Mesenteric fat pad (tissue), 1 donor: Measurements from ENCODE around the gene PLA2G4E. TPM values are rescaled to one million over a fixed set of nuclear protein-coding genes. Genes with fewer than 3 reads are reported as not detected.

Source experiments
- DNase-seq: peaks from one replicate; pipeline ENCODE4 v3.0.0-alpha.2; 2020; ENCODE audit warnings: low spot score
- total RNA-seq: library from RNA; stranded (reverse); fragmentation: NEBNext Ultra II Directional; extraction: Animal tissue kit (Norgen Biotek cat#: 25700); gene quantifications from one replicate; pipeline ENCODE4 v1.2.1, GENCODE V29; 2021
- donor health status: DM: yes; HTN: yes; CAD: no.

The PLA2G4E gene
- total RNA-seq, 1 donor from 2014 or later = not detected

DNA sequence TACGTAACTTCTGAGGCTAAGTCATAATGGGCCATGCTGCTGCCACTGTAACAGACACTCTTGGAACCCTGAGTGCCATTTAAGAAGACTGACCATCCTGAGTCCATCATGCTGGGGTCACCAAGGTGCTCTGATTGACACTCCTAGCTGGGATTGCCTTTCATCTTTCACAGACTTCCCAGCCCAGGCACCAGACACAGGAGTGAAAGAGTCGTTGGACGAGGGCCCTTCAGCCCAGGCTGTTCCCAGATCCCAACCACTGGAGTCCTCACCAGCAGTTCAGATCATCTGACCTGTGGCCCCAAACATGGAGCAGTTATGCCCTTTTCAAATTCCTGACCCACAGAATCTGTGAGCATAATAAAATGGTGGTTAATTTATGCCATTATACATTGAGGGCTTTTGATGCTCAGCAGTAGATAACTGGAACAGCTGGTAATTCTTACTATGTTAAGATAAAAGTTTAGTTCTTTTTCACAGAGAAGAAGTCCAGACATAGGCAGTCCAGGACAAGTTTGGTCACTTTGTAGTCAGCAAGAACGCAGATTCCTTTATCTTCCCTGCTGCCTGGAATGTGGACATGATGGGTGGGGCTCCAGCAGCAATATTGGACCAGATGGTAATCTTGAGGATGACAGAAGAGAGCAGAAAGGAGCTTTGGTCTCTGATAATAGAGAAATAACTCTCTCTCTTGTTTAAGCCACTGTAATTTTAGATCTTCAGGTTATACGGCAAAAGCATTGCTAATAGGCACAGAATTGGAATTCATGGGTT lies 41.2 kb downstream of the PLA2G4E start:
- DNase-seq = peak; percentile 35

DNA sequence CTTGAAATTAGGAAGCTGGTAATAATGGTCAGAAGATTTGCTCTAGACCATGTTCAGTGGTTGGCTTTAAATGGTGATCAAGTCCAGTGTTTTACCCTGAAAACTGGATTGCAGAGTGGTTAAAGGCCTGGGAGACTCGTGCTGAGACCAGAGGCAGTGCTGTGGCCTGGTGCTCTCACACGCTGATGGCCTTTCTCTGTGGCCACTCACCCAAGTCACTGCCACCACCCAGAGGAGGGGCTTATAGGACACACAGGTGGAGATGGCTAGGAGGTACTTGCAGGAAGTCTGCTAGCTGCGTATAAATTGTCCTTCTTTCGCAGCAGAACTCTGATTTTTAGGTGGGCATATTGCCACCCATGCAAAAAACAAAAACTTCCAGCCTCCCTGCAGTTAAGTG lies 42.3 kb downstream of the PLA2G4E start:
- peak; percentile 43 for DNase-seq

DNA sequence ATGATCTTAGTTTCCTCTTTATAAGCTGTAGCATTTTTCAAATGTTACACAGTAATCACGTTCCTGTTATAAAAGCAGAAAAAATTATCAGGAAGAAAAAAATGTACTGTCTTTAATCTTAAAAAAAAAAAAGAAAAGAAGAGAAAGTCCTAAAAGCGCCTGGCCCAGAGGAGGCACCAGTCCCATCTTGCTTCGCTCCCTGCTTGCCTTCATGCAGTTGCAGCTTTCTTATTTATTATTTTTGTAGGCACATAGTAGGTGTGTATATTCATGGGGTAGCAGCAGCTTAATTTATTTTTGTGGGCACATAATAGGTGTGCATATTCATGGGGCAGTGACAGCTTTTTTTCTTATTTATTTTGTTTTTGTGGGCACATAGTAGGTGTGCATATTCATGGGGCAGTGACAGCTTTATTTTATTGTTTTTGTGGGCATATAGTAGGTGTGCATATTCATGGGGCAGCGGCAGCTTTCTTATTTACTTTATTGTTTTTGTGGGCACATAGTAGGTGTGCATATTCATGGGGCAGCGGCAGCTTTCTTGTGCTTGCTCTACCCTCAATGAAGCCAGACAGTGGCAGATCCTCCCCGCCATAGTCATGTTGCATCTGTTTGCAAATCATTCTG lies 43.0 kb downstream of the PLA2G4E start:
- peak; percentile 8 for DNase-seq

DNA sequence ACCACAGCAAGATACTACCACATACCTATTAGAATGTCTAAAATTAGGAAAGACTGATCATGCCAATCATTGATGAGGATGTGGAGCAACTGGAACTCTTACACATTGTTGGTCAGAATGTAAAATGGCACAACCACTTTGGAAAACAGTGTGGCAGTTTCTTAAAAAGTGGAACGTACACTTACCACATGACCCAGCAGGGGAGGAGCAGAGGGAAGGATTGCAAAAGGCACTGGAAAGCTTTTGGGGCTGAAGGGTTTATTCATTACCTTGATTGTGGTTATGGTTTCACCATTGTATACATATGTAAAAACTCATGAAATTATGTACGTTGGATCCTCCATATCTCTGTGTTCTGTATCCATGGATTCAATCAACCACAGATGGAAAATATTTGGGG lies 45.2 kb downstream of the PLA2G4E start:
- no peak for DNase-seq

DNA sequence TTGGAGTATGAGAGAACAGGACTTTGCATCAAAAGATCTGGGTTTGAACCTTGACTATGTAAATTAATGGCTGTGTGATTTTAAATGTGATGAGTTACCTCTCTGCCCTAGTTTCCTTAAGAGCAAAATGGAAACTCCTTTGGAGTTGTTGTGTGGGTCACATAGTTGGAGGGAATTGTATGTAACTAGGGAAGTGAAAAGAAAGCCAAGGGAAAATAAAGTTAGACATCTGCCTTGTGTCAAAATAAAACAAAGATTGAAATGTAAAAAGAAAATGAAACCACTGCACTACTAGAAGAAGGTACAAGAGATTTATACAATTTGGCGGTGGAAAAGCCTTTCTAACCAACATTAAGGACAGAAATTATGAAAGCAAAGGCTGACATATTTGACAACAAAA lies 46.8 kb downstream of the PLA2G4E start:
- DNase-seq = no peak

DNA sequence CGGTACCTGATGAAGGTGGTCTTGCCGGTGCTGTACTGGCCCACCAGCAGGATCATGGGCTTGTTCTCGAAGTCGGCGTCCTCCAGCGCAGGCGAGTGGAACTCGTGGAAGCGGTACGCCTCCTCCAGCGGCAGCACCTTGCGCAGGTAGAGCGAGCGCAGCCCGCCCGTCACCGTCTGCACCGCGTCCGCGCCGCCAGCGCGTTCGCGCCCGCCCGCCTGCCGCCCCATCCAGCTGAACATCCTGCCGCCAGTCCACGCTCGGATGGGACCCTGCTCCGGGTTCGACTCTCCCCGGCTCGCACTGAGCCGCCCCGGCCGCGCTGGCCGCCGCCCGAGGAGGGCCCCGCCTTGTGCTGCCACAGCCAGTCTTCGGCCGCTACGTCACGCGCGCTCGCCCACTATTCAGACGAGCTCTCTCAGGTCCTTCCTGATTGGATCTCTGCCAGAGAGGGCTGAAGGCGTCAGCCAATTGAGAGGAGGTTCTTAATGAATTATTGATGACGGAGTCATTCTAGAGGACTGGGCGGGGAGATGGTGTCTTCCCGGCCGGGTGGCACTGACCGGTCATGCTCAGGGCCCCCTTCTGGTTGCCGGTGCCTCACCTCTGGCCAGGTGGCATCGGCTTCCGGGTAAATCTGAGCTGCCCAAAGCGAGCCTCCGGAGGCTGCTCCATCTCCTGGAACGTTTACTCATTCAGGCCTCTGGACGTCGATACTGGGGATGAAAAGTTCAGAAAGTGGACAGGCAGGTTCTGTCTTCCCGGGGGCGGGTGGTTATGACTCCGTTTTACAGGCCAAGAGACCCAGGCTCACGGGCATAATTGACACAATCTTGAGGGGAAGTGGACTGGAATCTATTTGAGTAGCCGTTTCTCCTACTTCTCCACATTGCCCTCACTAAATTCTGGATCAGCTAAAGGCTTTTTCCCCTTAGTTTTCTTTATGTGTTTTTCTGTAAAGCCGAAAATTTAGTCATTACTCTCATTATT lies 48.3 kb downstream of the PLA2G4E start, which contains the start of gene EHD4:
TSS of gene EHD4 (minus strand) at position 305 of the 990 bp plus-strand sequence. CDS start at position 242, 63 bp downstream.
- peak; percentile 99 for DNase-seq

DNA sequence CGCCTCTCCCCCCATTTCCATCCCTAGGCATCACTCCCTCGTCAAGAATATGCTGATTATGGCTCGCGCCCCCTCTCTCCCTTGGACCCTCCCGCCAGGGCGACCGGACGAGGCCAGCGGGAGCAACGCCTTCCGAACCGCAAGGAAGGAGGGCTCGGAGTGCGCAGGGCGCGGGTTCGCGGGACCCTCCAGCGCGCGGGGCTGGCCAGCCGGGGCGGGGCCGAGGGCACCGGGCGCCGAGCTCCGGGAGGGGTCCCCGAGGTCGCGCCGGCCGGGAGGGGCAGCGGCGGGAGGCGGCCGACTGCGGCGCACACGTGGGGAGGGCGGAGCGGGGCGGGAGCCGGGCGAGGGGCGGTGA lies 49.0 kb downstream of the PLA2G4E start:
- peak; percentile 89 for DNase-seq

DNA sequence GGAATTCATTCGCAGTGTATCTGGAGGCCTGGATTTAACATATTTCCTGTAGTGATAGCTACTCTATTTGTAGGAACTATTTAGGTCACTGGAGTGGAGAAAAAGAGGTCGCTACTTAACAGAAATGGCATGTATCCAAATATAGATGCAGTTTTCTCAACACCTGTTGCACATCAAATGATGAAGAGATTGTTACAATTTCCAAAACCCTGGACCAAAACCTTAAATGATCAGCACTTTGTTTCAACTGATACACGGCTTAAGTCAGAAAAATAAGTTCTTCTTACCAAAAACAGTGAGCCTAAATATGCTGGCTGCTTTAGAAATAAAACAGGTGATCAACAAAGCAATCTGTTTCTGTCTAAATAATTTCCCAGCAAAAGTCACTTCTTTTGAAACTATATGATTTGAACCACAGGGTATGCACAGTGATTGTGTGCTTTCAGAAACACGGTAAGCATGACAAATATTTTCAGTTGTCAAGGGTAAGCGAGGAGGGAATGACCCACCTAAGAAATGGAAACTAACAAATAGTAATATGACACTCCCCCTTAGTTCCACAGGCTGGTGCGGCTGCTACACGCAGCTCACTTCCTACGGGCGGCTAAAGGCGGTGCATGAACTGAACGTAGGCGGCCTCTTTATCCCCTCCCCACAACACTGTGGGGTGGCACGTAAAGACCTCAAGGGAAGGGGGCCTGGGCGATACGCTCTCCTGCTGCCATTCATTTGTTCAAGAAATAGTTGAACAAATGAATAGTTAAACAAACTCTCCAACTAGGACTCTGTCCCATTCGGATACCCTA lies 49.5 kb downstream of the PLA2G4E start:
- DNase-seq = peak; percentile 90

DNA sequence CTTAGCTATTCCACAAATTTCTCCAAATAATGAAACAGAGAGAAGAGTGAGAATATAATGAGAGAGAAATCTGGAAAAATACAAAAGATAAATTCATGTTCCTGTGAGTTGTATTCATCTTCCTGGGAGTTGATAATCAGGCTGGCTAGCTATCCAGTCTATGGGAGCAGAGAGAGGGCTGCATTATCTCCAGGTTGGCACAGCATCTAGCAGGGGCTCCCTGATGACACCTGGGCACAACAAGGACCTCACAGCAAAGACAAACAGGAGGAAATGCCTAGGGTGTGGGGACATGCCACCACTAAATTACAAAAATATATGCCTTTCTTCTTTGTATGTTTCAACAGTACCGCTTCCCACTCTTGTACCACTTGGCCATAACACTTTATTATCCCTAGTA lies 50.4 kb downstream of the PLA2G4E start:
- DNase-seq = peak; percentile 14

DNA sequence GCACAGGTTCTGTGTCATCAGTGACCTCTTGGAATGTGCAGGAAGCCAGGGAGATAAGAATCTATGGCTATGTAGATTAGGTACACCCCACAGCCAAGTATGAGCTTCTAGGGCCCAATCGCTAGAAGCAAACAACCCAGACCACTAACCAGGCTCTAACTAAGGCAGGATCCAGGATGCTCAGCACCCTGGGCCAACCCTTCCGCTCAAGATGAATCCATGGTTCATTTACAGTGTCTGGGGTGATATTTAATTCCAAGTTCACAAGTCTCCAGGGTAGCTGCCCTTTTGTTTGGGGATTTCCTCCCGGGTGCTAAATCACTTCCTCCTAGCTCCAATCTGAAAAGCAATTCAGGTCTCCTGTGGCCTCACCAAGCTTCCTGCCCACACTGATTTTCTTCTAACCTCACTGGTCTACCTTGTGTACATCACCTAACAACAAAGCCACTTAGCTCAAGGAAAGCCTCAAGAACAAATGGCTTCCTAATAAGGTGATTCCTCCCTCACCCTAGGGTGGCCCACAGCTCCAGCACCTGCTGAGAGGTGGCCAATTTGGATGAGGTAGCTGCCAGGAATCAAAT lies 50.9 kb downstream of the PLA2G4E start:
- peak; percentile 60 for DNase-seq

DNA sequence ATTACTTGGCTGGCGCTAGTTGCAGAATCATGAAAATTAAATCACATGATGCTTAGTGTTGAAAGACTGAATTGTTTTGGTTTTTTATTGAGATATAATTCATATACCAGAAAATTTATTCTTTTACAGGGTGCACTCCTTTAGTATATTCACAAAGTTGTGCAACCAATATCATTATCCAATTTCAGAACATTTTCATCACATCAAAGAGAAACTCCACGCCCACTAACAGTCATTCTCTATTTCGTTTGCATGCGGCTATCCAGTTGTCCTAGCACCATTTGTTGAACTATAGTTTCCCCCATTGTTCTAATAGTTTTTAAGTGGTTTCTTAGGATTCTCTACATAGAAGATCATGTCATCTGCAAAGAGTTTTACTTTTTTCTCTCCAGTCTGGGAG lies 52.1 kb downstream of the PLA2G4E start:
- no peak for DNase-seq

DNA sequence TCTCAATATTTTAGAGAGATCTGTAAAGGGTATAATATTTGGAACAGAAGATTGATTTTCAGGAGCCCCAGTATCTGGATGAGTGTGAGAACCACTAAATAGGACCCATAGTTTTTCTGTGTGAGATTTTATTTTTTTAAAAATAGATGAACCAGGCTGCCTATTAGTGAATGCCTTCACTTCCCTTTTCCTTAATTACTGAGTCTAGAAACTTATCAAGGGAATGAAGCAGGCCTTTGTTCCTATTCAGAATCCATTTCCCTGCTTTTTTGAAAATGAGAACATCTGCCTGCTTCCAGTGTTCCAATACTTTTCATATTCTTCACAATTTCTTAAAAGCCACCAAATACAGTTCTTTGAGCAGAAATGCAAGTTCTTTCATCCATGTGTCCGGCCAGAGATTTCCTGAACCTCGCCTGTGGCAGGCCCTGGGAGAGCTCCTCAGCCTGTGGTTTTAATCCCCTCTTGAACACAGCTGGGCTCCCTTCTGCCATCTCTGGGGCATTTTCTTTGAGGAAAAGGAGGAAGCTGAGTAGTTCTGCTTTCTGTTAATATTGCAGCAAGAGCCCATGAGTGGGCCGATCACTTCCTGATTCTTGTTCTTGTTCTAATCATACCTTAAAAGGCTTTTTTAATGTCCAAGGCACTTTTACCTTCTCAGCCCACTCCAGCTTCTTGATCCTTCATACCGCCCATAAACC lies 53.2 kb downstream of the PLA2G4E start:
- peak; percentile 65 for DNase-seq

DNA sequence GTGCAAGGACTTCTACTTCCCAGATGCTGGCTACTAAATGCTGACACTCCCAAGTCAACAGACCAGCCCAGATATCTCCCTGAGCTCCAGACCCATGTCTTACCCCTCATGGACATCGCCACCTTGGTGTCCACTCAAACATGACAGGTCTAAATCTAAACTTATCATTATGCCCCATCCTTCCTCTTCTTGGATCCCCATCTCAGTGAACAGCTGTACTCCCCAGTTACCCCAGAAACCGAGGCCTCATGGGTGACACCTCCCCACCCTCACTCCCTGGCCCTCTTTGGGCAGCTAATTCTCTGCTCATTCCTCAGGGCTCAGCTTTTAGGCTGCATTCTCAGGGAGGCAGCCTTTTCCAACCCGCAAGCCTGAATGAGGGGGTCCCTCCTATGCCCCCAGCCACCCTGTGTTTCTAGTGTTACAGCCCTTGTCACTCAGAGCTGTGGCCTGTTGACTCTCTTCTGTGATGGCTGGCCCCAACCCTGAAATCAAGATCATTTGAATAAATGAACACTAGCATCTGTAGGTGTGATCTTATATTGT lies 53.8 kb downstream of the PLA2G4E start:
- DNase-seq = peak; percentile 55

DNA sequence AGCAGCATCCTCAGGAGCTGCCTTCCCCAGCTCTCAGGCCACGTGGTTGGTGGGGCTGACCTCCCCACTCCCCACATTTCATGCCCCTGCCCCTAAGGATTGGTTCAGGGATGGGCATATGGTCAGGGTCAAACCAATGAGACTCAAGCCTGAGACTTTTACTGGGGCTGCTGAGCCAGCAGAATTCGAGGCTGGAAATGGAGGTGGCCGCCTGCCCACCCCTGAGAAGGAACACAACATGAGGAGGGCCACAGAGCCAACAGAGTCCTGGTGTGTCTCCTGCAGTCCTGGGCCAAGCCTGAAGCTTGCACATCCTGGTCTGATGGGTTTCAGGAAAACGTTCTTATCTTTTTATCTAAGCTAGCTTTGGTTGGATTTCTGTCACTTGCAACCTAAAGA lies 54.4 kb downstream of the PLA2G4E start:
- no peak for DNase-seq

DNA sequence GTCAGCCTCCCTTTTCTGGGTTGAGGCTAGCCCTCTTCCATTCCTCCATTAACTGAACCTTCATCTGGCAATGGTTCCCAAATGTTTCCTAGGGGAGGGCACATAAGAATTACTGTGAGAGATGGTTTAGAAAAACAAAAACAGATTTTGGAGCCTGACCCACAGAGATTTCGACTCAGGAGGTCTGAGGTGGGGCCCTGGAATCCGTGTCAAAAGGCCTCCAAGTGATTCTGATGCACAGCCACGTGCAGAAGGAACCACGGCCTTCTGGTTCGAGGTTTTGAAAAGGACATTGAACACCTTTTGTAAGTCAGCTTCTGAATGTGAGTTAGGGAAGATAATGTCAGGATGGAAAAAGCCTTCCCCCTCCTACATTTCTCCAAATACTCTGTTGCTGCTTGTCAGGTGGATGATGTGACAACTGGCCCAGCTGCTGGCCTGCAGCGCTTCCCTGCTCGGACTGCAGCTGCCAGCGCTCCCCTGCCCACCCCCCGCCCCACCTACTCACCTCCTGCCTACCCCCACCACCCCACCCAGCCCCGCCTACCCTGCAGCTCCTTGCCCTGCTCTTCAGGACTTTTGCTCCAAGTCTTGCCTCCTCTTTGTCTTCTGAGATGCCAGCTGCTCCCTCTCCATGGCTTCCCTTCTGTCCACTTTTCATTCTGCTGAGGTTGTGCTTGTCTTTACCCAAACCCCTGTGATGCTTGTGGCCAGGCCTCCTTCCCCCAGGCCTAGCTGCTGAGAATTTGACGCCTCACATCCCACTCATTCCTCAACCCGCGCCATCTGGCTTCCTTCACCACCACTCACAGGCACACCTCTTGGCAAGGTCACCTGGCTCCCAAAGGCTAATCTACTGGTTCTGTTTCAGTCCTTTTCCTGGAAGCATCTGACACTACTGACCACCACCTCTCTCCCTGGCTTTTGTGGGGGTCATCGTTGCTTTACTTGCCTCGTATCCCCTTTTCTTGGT lies 55.1 kb downstream of the PLA2G4E start:
- DNase-seq = peak; percentile 89

DNA sequence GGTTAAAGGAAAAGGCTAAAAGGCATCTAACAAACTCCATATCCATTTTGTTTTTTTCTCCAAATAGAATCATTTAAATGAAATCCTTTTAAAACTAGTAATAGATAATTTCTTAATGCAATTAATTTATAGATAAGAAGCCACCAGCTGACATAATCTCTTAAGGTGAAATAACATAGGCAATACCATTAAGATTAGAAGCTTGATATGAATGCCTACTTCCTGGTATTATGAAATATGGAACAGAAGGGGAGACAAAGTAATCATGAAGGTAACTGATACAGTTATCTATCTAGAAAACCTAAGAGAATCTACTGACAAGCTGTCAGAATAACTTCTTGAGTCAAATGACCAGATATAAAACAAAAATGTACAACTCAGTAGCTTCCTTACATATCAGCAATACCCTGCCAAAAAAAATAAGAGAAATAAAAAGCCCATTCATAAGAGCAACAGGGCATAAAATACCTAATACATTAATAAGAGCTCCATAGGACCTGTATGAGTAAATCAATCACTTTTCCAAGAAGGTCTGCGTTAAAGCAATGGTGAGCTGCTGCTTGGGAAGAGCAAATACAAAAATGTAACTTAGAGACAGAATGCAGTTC lies 59.1 kb downstream of the PLA2G4E start:
- no peak for DNase-seq

DNA sequence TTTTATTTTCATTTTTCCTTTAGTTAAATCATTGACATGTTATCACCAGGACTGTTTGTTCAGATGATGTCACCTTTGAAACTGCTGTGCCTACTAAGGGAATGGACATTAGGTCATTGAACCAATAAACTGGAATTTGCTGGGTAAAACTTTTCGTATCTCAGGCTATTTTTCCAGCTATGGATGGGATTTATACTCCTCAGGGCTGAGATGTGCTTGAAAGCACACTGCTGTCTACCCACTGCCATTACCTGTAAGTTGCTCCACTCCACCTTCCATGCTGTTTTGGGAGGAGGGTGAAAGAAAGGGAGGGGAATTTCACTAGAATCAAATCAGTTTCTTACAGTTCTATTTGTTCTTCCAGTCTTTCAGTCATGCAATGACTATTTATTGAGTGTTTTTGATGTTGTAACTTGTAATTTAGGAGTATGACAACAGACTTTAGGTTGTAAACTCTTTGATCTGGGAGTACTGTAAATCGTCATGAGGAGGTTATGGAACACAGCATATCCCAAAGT lies 59.8 kb downstream of the PLA2G4E start:
- DNase-seq = no peak

DNA sequence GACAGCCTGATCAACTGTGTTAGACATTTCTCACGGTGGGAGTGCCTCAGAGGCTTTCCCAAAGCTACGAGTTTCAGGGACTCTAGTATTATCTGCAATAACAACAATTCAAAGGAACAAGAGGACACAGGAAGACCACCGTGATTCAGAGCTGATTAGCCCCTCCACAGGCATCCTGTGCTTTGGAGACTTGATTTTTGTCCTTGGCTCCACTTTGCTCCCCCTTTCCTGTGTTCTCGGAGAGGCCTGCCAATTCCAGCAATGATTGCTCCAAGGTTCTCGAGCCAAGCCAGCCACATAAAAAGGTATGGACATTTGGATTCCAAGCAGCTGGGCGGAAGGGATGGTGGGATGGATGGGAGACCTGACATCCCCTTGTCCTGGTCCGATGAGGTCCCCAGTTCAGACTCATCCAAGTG lies 62.8 kb downstream of the PLA2G4E start:
- DNase-seq = peak; percentile 73
